ENCODE data around the gene CTSL. TPM values are rescaled to one million over a fixed set of nuclear protein-coding genes. Genes with fewer than 3 reads are reported as not detected.
A peak's percentile ranks its signal among the peaks of the same experiment; 100 is the strongest.

The CTSL gene
- polyA plus RNA-seq, 3 donors: 22.0 to 28.8 (median 28.3) TPM

DNA sequence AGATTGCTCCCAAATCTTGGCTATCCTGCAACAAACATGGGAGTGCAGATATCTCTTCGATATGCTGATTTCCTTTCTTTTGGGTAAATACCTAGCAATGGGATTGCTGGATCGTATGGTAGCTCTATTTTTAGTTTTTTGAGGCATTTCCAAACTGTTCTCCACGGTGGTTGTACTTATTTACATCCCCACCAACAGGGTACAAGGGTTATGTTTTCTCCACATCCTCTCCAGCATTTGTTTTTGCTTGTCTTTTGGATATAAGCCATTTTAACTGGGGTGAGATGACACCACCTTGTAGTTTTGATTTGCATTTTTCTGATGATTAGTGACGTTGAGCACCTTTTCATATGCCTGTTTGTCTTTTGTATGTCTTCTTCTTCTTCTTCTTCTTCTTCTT lies 20.3 kb downstream of the CTSL start:
- TF ChIP-seq, protein P1, sequence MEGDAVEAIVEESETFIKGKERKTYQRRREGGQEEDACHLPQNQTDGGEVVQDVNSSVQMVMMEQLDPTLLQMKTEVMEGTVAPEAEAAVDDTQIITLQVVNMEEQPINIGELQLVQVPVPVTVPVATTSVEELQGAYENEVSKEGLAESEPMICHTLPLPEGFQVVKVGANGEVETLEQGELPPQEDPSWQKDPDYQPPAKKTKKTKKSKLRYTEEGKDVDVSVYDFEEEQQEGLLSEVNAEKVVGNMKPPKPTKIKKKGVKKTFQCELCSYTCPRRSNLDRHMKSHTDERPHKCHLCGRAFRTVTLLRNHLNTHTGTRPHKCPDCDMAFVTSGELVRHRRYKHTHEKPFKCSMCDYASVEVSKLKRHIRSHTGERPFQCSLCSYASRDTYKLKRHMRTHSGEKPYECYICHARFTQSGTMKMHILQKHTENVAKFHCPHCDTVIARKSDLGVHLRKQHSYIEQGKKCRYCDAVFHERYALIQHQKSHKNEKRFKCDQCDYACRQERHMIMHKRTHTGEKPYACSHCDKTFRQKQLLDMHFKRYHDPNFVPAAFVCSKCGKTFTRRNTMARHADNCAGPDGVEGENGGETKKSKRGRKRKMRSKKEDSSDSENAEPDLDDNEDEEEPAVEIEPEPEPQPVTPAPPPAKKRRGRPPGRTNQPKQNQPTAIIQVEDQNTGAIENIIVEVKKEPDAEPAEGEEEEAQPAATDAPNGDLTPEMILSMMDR (IDR thresholded peaks at IDR 0.05): no peak
- no peak overlapping the region for H3K4me3 Mint-ChIP-seq
- peaks cover 9 to 11% of the 10 kb centered on the region in 2 donors for H3K9me3 ChIP-seq (replicated peaks in 1 of 2; ENCODE audit: control insufficient read depth in 1 of 2, insufficient read depth in 1 of 2, low read length in 2 of 2)

DNA sequence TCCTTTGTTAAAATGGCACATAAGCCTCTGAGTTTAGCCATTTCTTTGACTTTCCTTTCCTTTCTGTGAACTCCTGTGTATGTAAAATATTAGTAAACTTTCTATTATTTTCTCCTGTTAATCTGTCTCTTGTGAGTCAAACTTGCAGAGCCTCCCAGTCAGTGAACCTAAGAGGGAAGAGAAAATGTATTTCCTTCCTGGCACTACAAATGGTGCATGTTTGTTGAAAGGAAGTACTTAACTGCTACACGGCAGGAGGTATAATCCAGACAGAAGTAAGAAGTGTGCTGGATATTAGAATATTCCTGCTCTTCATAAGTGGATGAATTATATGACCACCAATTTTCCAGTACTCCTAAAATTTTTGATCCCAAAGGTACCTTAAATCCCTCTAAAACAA lies 23.0 kb downstream of the CTSL start:
- no peak for DNase-seq
- H3K27ac ChIP-seq (ENCODE audit: low read depth in 1 of 2, low read length in 2 of 2): no peak overlapping the region
- no peaks in the 10 kb centered on the region for H3K4me1 Mint-ChIP-seq
- H3K4me3 ChIP-seq (replicated peaks in 1 of 3; ENCODE audit: low read depth in 2 of 3, low read length in 3 of 3): no peak overlapping the region
- H3K4me2 ChIP-seq (replicated peaks; ENCODE audit: extremely low read depth, low read length, poor library complexity, severe bottlenecking): no peak overlapping the region
- peaks cover 4 to 7% of the 10 kb centered on the region in 2 donors for H3K9me3 ChIP-seq (replicated peaks in 1 of 2; ENCODE audit: control insufficient read depth in 1 of 2, insufficient read depth in 1 of 2, low read length in 2 of 2)
- TF ChIP-seq, protein P1 (IDR thresholded peaks at IDR 0.05): no peak
- H3K9ac ChIP-seq (ENCODE audit: insufficient read depth, low read length, poor library complexity, severe bottlenecking): no peak overlapping the region
- no peaks in the 10 kb centered on the region for H3K36me3 ChIP-seq (replicated peaks in 1 of 2; ENCODE audit: control insufficient read depth in 1 of 2, insufficient read depth in 2 of 2, low read length in 2 of 2)
- WGBS (ENCODE audit: insufficient coverage): no CpG with 5 or more reads among the region's 1 CpG
- peaks cover 0 to 14% (median 10%) of the 10 kb centered on the region in 7 donors for H3K9me3 Mint-ChIP-seq
- H3K27me3 Mint-ChIP-seq (ENCODE audit: low read depth in 3 of 3): peaks cover 6 to 30% (median 22%) of the 10 kb centered on the region in 3 donors
- H3K79me2 ChIP-seq (ENCODE audit: insufficient read depth, low read length): no peaks in the 10 kb centered on the region
- no peaks in the 10 kb centered on the region for H3K4me1 ChIP-seq (ENCODE audit: control insufficient read depth in 1 of 2, insufficient read depth in 2 of 2, low read length in 2 of 2)
- H4K20me1 ChIP-seq (ENCODE audit: insufficient read depth, low read length): no peaks in the 10 kb centered on the region
- H3K36me3 Mint-ChIP-seq: no peaks in the 10 kb centered on the region
- peaks cover 0 to 13% of the 10 kb centered on the region in 2 donors for H3K27me3 ChIP-seq (ENCODE audit: control insufficient read depth in 2 of 2, insufficient read depth in 2 of 2, low read length in 2 of 2)
- intact Hi-C loops (cut with micrococcal nuclease): no loop called here
- H2AFZ ChIP-seq (ENCODE audit: insufficient read depth, low read depth, low read length, poor library complexity, severe bottlenecking): no peak overlapping the region
- H3K27ac Mint-ChIP-seq: no peak overlapping the region
- H3K4me3 Mint-ChIP-seq: peak overlapping the region in 1 of 2 donors; percentile 8

More for the DNA sequence above, 20.3 kb downstream of the CTSL start:
- peaks cover 9% of the 10 kb centered on the region for H3K4me1 Mint-ChIP-seq
- Histone ChIP-seq H3K27me3 (ENCODE audit: control insufficient read depth in 2 of 2, insufficient read depth in 2 of 2, low read length in 2 of 2) (peaks cover 2 to 18% of the 10 kb centered on the region in 2 donors), H2AFZ (ENCODE audit: insufficient read depth, low read depth, low read length, poor library complexity, severe bottlenecking) (no peak overlapping the region), H3K4me3 (replicated peaks in 1 of 3; ENCODE audit: low read depth in 2 of 3, low read length in 3 of 3) (no peak overlapping the region), H3K9ac (ENCODE audit: insufficient read depth, low read length, poor library complexity, severe bottlenecking) (no peak overlapping the region), H4K20me1 (ENCODE audit: insufficient read depth, low read length) (no peaks in the 10 kb centered on the region), H3K36me3 (replicated peaks in 1 of 2; ENCODE audit: control insufficient read depth in 1 of 2, insufficient read depth in 2 of 2, low read length in 2 of 2) (no peaks in the 10 kb centered on the region), H3K4me2 (replicated peaks; ENCODE audit: extremely low read depth, low read length, poor library complexity, severe bottlenecking) (no peak overlapping the region), H3K27ac (ENCODE audit: low read depth in 1 of 2, low read length in 2 of 2) (no peak overlapping the region), H3K4me1 (ENCODE audit: control insufficient read depth in 1 of 2, insufficient read depth in 2 of 2, low read length in 2 of 2) (no peaks in the 10 kb centered on the region), H3K79me2 (ENCODE audit: insufficient read depth, low read length) (no peaks in the 10 kb centered on the region)
- H3K27ac Mint-ChIP-seq: no peak overlapping the region
- intact Hi-C loops (cut with micrococcal nuclease): no loop called here
- H3K27me3 Mint-ChIP-seq (ENCODE audit: low read depth in 3 of 3): peaks cover 7 to 38% (median 33%) of the 10 kb centered on the region in 3 donors
- WGBS (ENCODE audit: insufficient coverage): 100% methylated on average over 1 of the region's 4 CpGs
- no peak for DNase-seq
- H3K9me3 Mint-ChIP-seq: peaks cover 6 to 20% (median 16%) of the 10 kb centered on the region in 7 donors
- no peaks in the 10 kb centered on the region for H3K36me3 Mint-ChIP-seq

All from CD14-positive monocyte (primary cell).